LNCaP clone FGC (cell line): ENCODE results near the gene GYPE.
A peak's percentile ranks its signal among the peaks of the same experiment; 100 is the strongest.
"Not testable (repeated sequence)": the region's sequence is repeated elsewhere in the genome, so short reads cannot be mapped to it uniquely, and the experiment has no call there.

Experiments
- DNase-seq: peaks from one replicate; pipeline ENCODE4 v3.0.0-alpha.2; 2011; ENCODE audit warnings: low read depth
- H3K4me3 ChIP-seq: 2 replicates; pipeline ENCODE4 v1.5.1; 2011; ENCODE audit warnings: mild to moderate bottlenecking, low read depth, low read length, control low read depth
- CTCF ChIP-seq: IDR thresholded peaks from 2 replicates; pipeline ENCODE4 v1.5.1; 2012; ENCODE audit warnings: mild to moderate bottlenecking; ENCODE audit not compliant: control insufficient read depth, insufficient read depth; ENCODE audit errors: extremely low read depth

The GYPE gene

DNA sequence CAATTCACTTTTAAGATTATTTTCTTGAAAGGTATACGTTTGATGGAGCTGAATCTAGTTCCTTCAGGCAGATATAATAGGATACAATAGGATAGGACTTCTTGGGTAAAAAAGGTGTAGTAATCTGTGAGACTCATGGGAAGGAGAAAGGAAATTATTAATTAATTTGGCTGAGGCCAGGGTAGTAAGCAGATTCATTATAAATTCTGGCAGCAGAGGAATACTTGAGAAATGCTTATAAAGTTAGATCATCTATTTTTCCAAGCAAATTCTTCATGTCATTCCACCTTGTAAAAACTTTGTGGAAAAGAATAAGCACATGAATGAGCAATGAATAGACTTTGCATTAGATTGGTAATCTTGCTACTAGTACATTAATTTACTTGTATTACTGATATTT lies 46.9 kb downstream of the GYPE start:
- no peak overlapping the region for H3K4me3 ChIP-seq
- no peak for TF ChIP-seq CTCF
- DNase-seq: no peak

GRCh38 chr4:143857391-143858336 lies 47.7 kb downstream of the GYPE start:
- H3K4me3 ChIP-seq, DNase-seq: not testable (repeated sequence)

DNA sequence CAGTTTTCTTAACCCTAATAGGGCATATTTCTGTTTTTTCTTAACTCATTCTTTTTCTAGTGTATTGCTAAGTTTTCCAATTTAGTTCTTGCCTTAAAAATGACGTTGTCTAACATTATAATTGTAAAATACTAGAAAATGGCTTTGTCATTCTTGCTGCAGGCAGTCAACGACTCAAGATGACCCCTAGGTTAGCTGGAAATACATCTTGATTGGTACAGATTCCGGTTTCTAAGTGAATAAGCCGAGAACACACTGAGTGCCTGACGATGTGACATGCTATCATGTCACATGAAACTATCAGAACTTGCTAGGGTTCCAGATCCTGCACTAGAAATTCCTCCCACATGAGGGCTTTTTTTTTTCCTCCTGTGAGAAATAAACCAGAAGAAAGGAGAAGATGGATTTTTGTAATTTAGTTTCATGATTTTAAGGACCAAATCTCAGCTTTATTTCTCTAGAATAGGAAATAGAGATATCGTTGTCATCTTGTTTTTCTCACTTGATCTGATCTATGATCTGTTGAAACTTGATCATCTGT lies 49.3 kb downstream of the GYPE start:
- H3K4me3 ChIP-seq, DNase-seq: not testable (repeated sequence)

- not testable (repeated sequence) for DNase-seq, H3K4me3 ChIP-seq
Measured at GRCh38 chr4:143854645-143855044, 50.7 kb downstream of the GYPE start.

DNA sequence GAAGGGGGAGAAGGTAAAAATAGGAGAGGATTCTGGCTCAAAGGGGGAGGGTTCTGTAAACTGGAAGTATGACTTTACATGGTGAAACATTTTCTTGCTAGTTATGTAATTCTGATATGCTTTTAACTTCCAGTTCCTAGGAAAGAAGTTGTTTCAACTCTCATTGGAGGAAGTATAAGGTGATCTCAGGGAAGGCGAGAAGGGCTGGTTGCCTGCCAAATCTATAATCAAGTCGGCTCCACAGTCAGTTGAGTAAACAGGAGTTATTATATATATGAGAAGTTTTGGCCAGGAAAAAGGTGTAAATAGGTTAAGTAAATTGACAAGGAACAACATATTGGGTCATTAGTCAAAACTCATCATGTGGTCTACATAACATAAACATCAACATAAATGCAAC lies 56.1 kb downstream of the GYPE start:
- H3K4me3 ChIP-seq: not testable (repeated sequence)
- DNase-seq: peak; percentile 6

- not testable (repeated sequence) for DNase-seq, H3K4me3 ChIP-seq
Measured at GRCh38 chr4:143843506-143843832, 61.9 kb downstream of the GYPE start.

GRCh38 chr4:143842624-143843505 lies 62.5 kb downstream of the GYPE start:
- DNase-seq, H3K4me3 ChIP-seq: not testable (repeated sequence)

- DNase-seq, H3K4me3 ChIP-seq: not testable (repeated sequence)
Measured at GRCh38 chr4:143839413-143839812, 65.9 kb downstream of the GYPE start.

- not testable (repeated sequence) for DNase-seq, H3K4me3 ChIP-seq
Measured at GRCh38 chr4:143834196-143834595, 71.2 kb downstream of the GYPE start.

- not testable (repeated sequence) for DNase-seq, H3K4me3 ChIP-seq
Measured at GRCh38 chr4:143833676-143834075, 71.7 kb downstream of the GYPE start.

GRCh38 chr4:143830576-143830975 lies 74.8 kb downstream of the GYPE start:
- DNase-seq, H3K4me3 ChIP-seq: not testable (repeated sequence)

DNA sequence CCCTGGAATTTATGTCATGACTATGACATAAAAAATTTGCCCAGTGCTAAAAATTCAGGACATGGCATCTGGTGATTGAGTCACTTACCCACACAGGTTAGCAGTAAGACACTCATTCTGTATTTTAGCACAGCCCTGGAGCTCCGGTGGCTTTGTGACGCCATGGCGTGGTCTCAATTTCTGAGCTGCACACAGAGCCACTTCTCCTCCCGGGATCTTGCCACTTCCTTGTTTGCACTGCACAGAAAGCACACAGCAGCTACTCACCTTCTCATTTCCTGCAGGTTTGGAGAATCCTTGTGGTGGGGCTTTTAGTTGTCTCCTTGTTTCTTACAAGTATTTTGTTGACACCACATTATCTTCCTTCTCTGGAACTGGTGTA lies 76.1 kb downstream of the GYPE start:
- not testable (repeated sequence) for H3K4me3 ChIP-seq, DNase-seq
